ENCODE measurements around the gene C1S.

- TF ChIP-seq REST (IDR thresholded peaks at IDR 0.05; ENCODE audit: low read depth) (no peak), USF1 (IDR thresholded peaks at IDR 0.05) (no peak), CREB1 (IDR thresholded peaks at IDR 0.05; ENCODE audit: low read depth) (no peak), EP300 (IDR thresholded peaks at IDR 0.05; ENCODE audit: borderline replicate concordance) (no peak), NFIC (IDR thresholded peaks at IDR 0.05) (no peak), TCF12 (IDR thresholded peaks at IDR 0.05; ENCODE audit: low read depth) (no peak), CEBPB (IDR thresholded peaks at IDR 0.05) (peak; percentile 95), MAX (IDR thresholded peaks at IDR 0.05) (no peak), TAF1 (IDR thresholded peaks at IDR 0.05; ENCODE audit: low read depth) (no peak), RAD21 (IDR thresholded peaks at IDR 0.05; ENCODE audit: low read depth) (peak; percentile 81), TEAD4 (IDR thresholded peaks at IDR 0.05) (no peak), YY1 (IDR thresholded peaks at IDR 0.05; ENCODE audit: low read depth) (no peak)
These were observed 48.5 kb downstream of the C1S start, which contains the start of gene C1RL for GRCh38 chr12:7108796-7109571.
